Stimulated activated memory B cell treated with anti-CD40 and anti-IgM and Interleukin-4, amounts not matched to agents 10 μg/mL and 1 μg/mL and 100 μg/mL, for 72 hours (primary cell): Measurements from ENCODE around the gene DTX3.
"Not testable (repeated sequence)": the region's sequence is repeated elsewhere in the genome, so short reads cannot be mapped to it uniquely, and the experiment has no call there.

Experiments used
- ATAC-seq: fragments of 150-1000 bp; cut with Tn5 transposase; 2 replicates; pipeline ENCODE4 v1.10.0; 2021
- H3K27ac Mint-ChIP-seq: one replicate; pipeline ENCODE4 v1.8.0; 2022; ENCODE audit warnings: mild to moderate bottlenecking, mixed read lengths
- H3K27me3 Mint-ChIP-seq: one replicate; pipeline ENCODE4 v1.8.0; 2022; ENCODE audit warnings: mixed read lengths
- H3K36me3 Mint-ChIP-seq: one replicate; pipeline ENCODE4 v1.8.0; 2022; ENCODE audit warnings: mixed read lengths
- H3K4me1 Mint-ChIP-seq: one replicate; pipeline ENCODE4 v1.8.0; 2022; ENCODE audit warnings: mixed read lengths
- H3K4me3 Mint-ChIP-seq: one replicate; pipeline ENCODE4 v1.8.0; 2022; ENCODE audit warnings: mild to moderate bottlenecking, moderate library complexity, mixed read lengths
- H3K9me3 Mint-ChIP-seq: one replicate; pipeline ENCODE4 v1.8.0; 2022; ENCODE audit warnings: mixed read lengths

The DTX3 gene

GRCh38 chr12:57641699-57642442 is 37.2 kb downstream of the DTX3 start:
- Mint-ChIP-seq H3K27ac (no peak overlapping the region), H3K4me3 (no peak overlapping the region), H3K9me3 (no peaks in the 10 kb centered on the region), H3K36me3 (no peaks in the 10 kb centered on the region), H3K4me1 (no peaks in the 10 kb centered on the region), H3K27me3 (peaks cover 48% of the 10 kb centered on the region)
- no peak for ATAC-seq

GRCh38 chr12:57645990-57646658 is 41.5 kb downstream of the DTX3 start:
- H3K27me3 Mint-ChIP-seq: peaks cover 21% of the 10 kb centered on the region
- H3K27ac Mint-ChIP-seq, H3K4me1 Mint-ChIP-seq, H3K4me3 Mint-ChIP-seq, ATAC-seq, H3K9me3 Mint-ChIP-seq, H3K36me3 Mint-ChIP-seq: not testable (repeated sequence)

- ATAC-seq, H3K4me1 Mint-ChIP-seq, H3K36me3 Mint-ChIP-seq, H3K4me3 Mint-ChIP-seq, H3K9me3 Mint-ChIP-seq, H3K27ac Mint-ChIP-seq: not testable (repeated sequence)
- peaks cover 15% of the 10 kb centered on the region for H3K27me3 Mint-ChIP-seq
Measured at GRCh38 chr12:57646659-57647049, 42.0 kb downstream of the DTX3 start.

DNA sequence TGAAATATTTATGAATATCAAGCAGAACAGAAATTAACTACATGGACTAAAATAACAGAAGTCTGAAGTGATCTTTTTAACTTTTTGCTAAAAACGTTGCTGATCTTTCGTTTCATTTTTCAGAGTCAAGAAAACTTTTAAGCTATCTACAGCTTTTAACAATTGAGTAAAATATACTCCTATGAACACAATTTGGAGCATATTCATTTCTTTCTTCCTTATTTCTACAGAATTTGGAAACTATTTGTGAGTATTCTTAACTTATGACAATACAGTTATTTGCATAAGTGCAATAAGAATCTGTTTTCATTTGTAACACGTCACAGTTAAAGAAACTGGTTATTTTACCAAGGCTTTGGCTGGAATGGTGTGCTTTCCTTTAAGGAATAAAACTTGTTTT is 49.4 kb downstream of the DTX3 start:
- H3K4me1 Mint-ChIP-seq: no peaks in the 10 kb centered on the region
- no peaks in the 10 kb centered on the region for H3K36me3 Mint-ChIP-seq
- no peak for ATAC-seq
- no peak overlapping the region for H3K4me3 Mint-ChIP-seq
- no peaks in the 10 kb centered on the region for H3K9me3 Mint-ChIP-seq
- H3K27me3 Mint-ChIP-seq: peaks cover 5% of the 10 kb centered on the region
- no peak overlapping the region for H3K27ac Mint-ChIP-seq

- no peak overlapping the region for H3K27ac Mint-ChIP-seq
- H3K4me1 Mint-ChIP-seq: no peaks in the 10 kb centered on the region
- no peaks in the 10 kb centered on the region for H3K36me3 Mint-ChIP-seq
- H3K27me3 Mint-ChIP-seq: peaks cover 12% of the 10 kb centered on the region
- ATAC-seq: no peak
- H3K4me3 Mint-ChIP-seq: no peak overlapping the region
- H3K9me3 Mint-ChIP-seq: no peaks in the 10 kb centered on the region
Measured at GRCh38 chr12:57655541-57656240, 51.1 kb downstream of the DTX3 start.

GRCh38 chr12:57656408-57656807 is 51.8 kb downstream of the DTX3 start:
- H3K4me3 Mint-ChIP-seq, H3K36me3 Mint-ChIP-seq, ATAC-seq, H3K9me3 Mint-ChIP-seq, H3K4me1 Mint-ChIP-seq, H3K27ac Mint-ChIP-seq: not testable (repeated sequence)
- peaks cover 12% of the 10 kb centered on the region for H3K27me3 Mint-ChIP-seq

DNA sequence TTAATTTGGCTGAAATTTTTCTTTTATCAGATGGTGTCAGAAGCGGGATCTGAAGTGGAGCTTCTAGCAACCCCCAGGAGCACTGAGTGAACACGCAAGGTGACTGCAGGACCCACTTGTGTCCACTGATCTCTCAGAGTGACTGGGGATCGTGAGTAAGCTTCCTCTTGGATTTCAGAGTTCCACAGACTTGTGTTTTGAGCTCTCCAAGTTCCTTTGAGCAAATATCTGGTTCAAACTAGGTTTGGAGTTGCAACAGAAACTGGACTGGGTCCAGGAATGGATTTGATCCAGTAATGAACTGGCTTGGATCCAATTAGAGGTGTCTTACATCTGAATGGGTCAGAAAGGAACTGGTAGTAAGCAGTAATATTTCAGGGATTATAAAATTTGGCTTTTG is 53.1 kb downstream of the DTX3 start:
- H3K36me3 Mint-ChIP-seq: no peaks in the 10 kb centered on the region
- no peak overlapping the region for H3K27ac Mint-ChIP-seq
- ATAC-seq: no peak
- no peaks in the 10 kb centered on the region for H3K9me3 Mint-ChIP-seq
- H3K4me1 Mint-ChIP-seq: no peaks in the 10 kb centered on the region
- H3K4me3 Mint-ChIP-seq: no peak overlapping the region
- H3K27me3 Mint-ChIP-seq: peaks cover 12% of the 10 kb centered on the region

- Mint-ChIP-seq H3K4me3 (no peak overlapping the region), H3K9me3 (no peaks in the 10 kb centered on the region), H3K36me3 (no peaks in the 10 kb centered on the region), H3K27ac (no peak overlapping the region), H3K4me1 (no peaks in the 10 kb centered on the region), H3K27me3 (peaks cover 12% of the 10 kb centered on the region)
- ATAC-seq: no peak
Measured at GRCh38 chr12:57658890-57659289, 54.3 kb downstream of the DTX3 start.
